Stomach smooth muscle (tissue), 2 donors: ENCODE measurements around the gene IGF2R.
"Not testable (repeated sequence)": the region's sequence is repeated elsewhere in the genome, so short reads cannot be mapped to it uniquely, and the experiment has no call there.

ENCODE experiments used
- H3K27ac ChIP-seq: one replicate; pipeline ENCODE4 v1.7.0; 2013; ENCODE audit warnings: mild to moderate bottlenecking, low read length, inconsistent platforms
- H3K27me3 ChIP-seq, 2 donors: one replicate each; pipeline ENCODE4 v1.7.0; 2013; ENCODE audit warnings: low read length in 2 of 2; ENCODE audit not compliant: insufficient read depth in 2 of 2, control insufficient read depth in 1 of 2
- H3K36me3 ChIP-seq, 2 donors: one replicate each; pipeline ENCODE4 v1.7.0; 2013; ENCODE audit warnings: low read length in 2 of 2; ENCODE audit not compliant: control insufficient read depth in 2 of 2, insufficient read depth in 2 of 2
- H3K4me1 ChIP-seq: one replicate; pipeline ENCODE4 v1.7.0; 2013; ENCODE audit warnings: low read length; ENCODE audit not compliant: control insufficient read depth, insufficient read depth
- H3K4me3 ChIP-seq, 2 donors: one replicate each; pipeline ENCODE4 v1.7.0; 2013; ENCODE audit warnings: low read length in 2 of 2
- H3K9ac ChIP-seq, 2 donors: one replicate each; pipeline ENCODE4 v1.7.0; 2013; ENCODE audit warnings: low read length in 2 of 2, mild to moderate bottlenecking in 1 of 2
- H3K9me3 ChIP-seq, 2 donors: one replicate each; pipeline ENCODE4 v1.7.0; 2013; ENCODE audit warnings: low read length in 2 of 2; ENCODE audit not compliant: control insufficient read depth in 2 of 2
- donor health status: healthy.
- donor health status: Pancreatic carcinoma.

Gene IGF2R

GRCh38 chr6:160134337-160134751 is 165.5 kb downstream of the IGF2R start:
- not testable (repeated sequence) for H3K27me3 ChIP-seq, H3K27ac ChIP-seq, H3K9me3 ChIP-seq, H3K4me3 ChIP-seq, H3K36me3 ChIP-seq, H3K9ac ChIP-seq
- H3K4me1 ChIP-seq: peaks cover 15% of the 10 kb centered on the region

- H3K4me3 ChIP-seq: no peak overlapping the region
- H3K36me3 ChIP-seq: no peaks in the 10 kb centered on the region
- no peaks in the 10 kb centered on the region for H3K9me3 ChIP-seq
- no peaks in the 10 kb centered on the region for H3K27me3 ChIP-seq
- H3K27ac ChIP-seq: no peak overlapping the region
- H3K4me1 ChIP-seq: peaks cover 19% of the 10 kb centered on the region
- H3K9ac ChIP-seq: no peak overlapping the region
Measured at GRCh38 chr6:160134779-160135547, 166.1 kb downstream of the IGF2R start.

- Histone ChIP-seq H3K9me3 (no peaks in the 10 kb centered on the region), H3K4me3 (no peak overlapping the region), H3K9ac (no peak overlapping the region), H3K27me3 (no peaks in the 10 kb centered on the region), H3K36me3 (no peaks in the 10 kb centered on the region), H3K27ac (no peak overlapping the region), H3K4me1 (peaks cover 23% of the 10 kb centered on the region)
Measured at GRCh38 chr6:160135907-160136655, 167.2 kb downstream of the IGF2R start.

GRCh38 chr6:160137130-160137988 is 168.5 kb downstream of the IGF2R start:
- Histone ChIP-seq H3K4me1 (peaks cover 35% of the 10 kb centered on the region), H3K27me3 (no peaks in the 10 kb centered on the region), H3K9me3 (no peaks in the 10 kb centered on the region)

GRCh38 chr6:160137989-160138835 is 169.3 kb downstream of the IGF2R start:
- H3K27ac ChIP-seq: no peak overlapping the region

More at GRCh38 chr6:160137130-160137988, 168.5 kb downstream of the IGF2R start:
- Histone ChIP-seq H3K9ac (no peak overlapping the region), H3K36me3 (no peaks in the 10 kb centered on the region), H3K27ac (no peak overlapping the region), H3K4me3 (no peak overlapping the region)

GRCh38 chr6:160138839-160139419 is 170.0 kb downstream of the IGF2R start:
- H3K4me3 ChIP-seq: no peak overlapping the region
- H3K27ac ChIP-seq: peak overlapping the region; percentile 24
- peaks cover 35% of the 10 kb centered on the region for H3K4me1 ChIP-seq
- H3K9me3 ChIP-seq: no peaks in the 10 kb centered on the region
- no peak overlapping the region for H3K9ac ChIP-seq
- H3K36me3 ChIP-seq: no peaks in the 10 kb centered on the region
- no peaks in the 10 kb centered on the region for H3K27me3 ChIP-seq

More at GRCh38 chr6:160137989-160138835, 169.3 kb downstream of the IGF2R start:
- Histone ChIP-seq H3K27me3 (no peaks in the 10 kb centered on the region), H3K4me3 (no peak overlapping the region), H3K4me1 (peaks cover 35% of the 10 kb centered on the region), H3K9me3 (no peaks in the 10 kb centered on the region), H3K36me3 (no peaks in the 10 kb centered on the region), H3K9ac (no peak overlapping the region)

GRCh38 chr6:160139420-160139851 is 170.6 kb downstream of the IGF2R start:
- Histone ChIP-seq H3K27ac (no peak overlapping the region), H3K9me3 (no peaks in the 10 kb centered on the region), H3K9ac (no peak overlapping the region), H3K4me3 (no peak overlapping the region), H3K27me3 (no peaks in the 10 kb centered on the region), H3K36me3 (no peaks in the 10 kb centered on the region), H3K4me1 (peaks cover 35% of the 10 kb centered on the region)

- H3K27ac ChIP-seq: peak overlapping the region; percentile 80
- H3K4me1 ChIP-seq: peaks cover 35% of the 10 kb centered on the region
- not testable (repeated sequence) for H3K9ac ChIP-seq, H3K36me3 ChIP-seq, H3K9me3 ChIP-seq, H3K27me3 ChIP-seq, H3K4me3 ChIP-seq
Measured at GRCh38 chr6:160140493-160140892, 171.6 kb downstream of the IGF2R start.

- Histone ChIP-seq H3K36me3 (no peaks in the 10 kb centered on the region), H3K4me3 (peak overlapping the region in 1 of 2 donors; percentile 15), H3K27me3 (no peaks in the 10 kb centered on the region), H3K4me1 (peaks cover 35% of the 10 kb centered on the region), H3K9me3 (no peaks in the 10 kb centered on the region), H3K9ac (peak overlapping the region; percentile 0 to 3), H3K27ac (peak overlapping the region; percentile 80)
Measured at GRCh38 chr6:160141001-160141726, 172.3 kb downstream of the IGF2R start.
